ENCODE data around the gene BGN.

Gene BGN

GRCh38 chrX:153450949-153451277 is 43.9 kb upstream of the BGN start:
- Histone ChIP-seq H3K4me3 (ENCODE audit: low read length) (no peak overlapping the region), H3K9ac (ENCODE audit: low read length) (no peak overlapping the region), H3K9me3 (ENCODE audit: control insufficient read depth, low read length) (no peaks in the 10 kb centered on the region), H3K27me3 (replicated peaks; ENCODE audit: control insufficient read depth, insufficient read depth, low read length) (no peaks in the 10 kb centered on the region), H3K36me3 (ENCODE audit: control insufficient read depth, insufficient read depth, low read length, severe bottlenecking) (no peaks in the 10 kb centered on the region), H3K4me1 (ENCODE audit: control insufficient read depth, insufficient read depth, low read length) (no peaks in the 10 kb centered on the region)
- no peak for DNase-seq (ENCODE audit: low read depth)

- peaks cover 4% of the 10 kb centered on the region for H3K27me3 ChIP-seq (replicated peaks; ENCODE audit: control insufficient read depth, insufficient read depth, low read length)
- no peak overlapping the region for H3K4me3 ChIP-seq (ENCODE audit: low read length)
- no peak for DNase-seq (ENCODE audit: low read depth)
- no peaks in the 10 kb centered on the region for H3K4me1 ChIP-seq (ENCODE audit: control insufficient read depth, insufficient read depth, low read length)
- H3K36me3 ChIP-seq (ENCODE audit: control insufficient read depth, insufficient read depth, low read length, severe bottlenecking) = no peaks in the 10 kb centered on the region
- H3K9ac ChIP-seq (ENCODE audit: low read length) = no peak overlapping the region
- no peaks in the 10 kb centered on the region for H3K9me3 ChIP-seq (ENCODE audit: control insufficient read depth, low read length)
Measured at GRCh38 chrX:153454901-153455550, 39.8 kb upstream of the BGN start.

- no peak overlapping the region for H3K4me3 ChIP-seq (ENCODE audit: low read length)
- no peaks in the 10 kb centered on the region for H3K36me3 ChIP-seq (ENCODE audit: control insufficient read depth, insufficient read depth, low read length, severe bottlenecking)
- peaks cover 4% of the 10 kb centered on the region for H3K27me3 ChIP-seq (replicated peaks; ENCODE audit: control insufficient read depth, insufficient read depth, low read length)
- H3K9me3 ChIP-seq (ENCODE audit: control insufficient read depth, low read length) = no peaks in the 10 kb centered on the region
- no peaks in the 10 kb centered on the region for H3K4me1 ChIP-seq (ENCODE audit: control insufficient read depth, insufficient read depth, low read length)
- no peak for DNase-seq (ENCODE audit: low read depth)
- no peak overlapping the region for H3K9ac ChIP-seq (ENCODE audit: low read length)
Measured at GRCh38 chrX:153455571-153455970, 39.2 kb upstream of the BGN start.

DNA sequence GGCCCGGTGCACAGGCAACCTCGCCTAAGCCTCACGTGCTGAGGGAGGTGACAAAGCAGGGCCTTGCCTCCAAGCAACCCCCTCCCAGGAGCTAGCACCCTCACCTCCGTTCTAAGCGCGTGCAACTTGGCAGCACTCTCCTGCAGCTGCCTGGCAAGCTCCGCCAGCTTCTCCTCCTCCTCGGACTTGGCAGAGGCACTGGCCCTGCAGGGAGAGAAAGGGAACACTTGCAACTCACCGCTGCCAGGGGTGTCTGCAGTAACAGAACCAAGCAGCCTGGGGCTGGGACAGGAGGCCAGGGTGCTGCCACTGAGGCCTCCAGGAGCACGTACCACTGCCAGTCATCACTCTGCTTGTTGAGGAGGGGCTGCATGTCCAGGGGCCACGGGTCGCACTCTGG is 38.6 kb upstream of the BGN start:
- Histone ChIP-seq H3K4me1 (ENCODE audit: control insufficient read depth, insufficient read depth, low read length) (no peaks in the 10 kb centered on the region), H3K36me3 (ENCODE audit: control insufficient read depth, insufficient read depth, low read length, severe bottlenecking) (no peaks in the 10 kb centered on the region), H3K4me3 (ENCODE audit: low read length) (no peak overlapping the region), H3K9ac (ENCODE audit: low read length) (no peak overlapping the region), H3K27me3 (replicated peaks; ENCODE audit: control insufficient read depth, insufficient read depth, low read length) (peaks cover 4% of the 10 kb centered on the region), H3K9me3 (ENCODE audit: control insufficient read depth, low read length) (no peaks in the 10 kb centered on the region)
- DNase-seq (ENCODE audit: low read depth) = no peak

DNA sequence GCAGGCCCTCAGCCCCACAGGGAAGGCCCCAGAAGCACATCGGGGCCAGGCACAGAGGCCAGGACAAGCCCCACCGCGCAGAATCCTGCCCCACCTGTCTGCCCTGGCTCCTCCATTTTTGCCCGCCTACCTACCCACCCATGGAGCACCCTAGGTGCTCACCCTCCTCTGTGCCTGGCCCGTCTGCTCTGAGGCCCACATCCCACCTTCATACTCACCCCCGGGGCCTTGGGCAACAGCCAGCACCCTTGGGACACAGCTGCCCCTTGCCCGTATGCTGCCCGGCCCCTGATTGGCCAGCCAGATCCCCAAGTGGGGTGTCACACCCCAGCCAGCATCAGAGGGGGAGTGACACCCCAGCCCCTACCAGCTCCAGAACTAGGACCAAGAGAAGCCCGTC is 38.1 kb upstream of the BGN start:
- H3K9ac ChIP-seq (ENCODE audit: low read length) = no peak overlapping the region
- H3K4me3 ChIP-seq (ENCODE audit: low read length) = no peak overlapping the region
- no peaks in the 10 kb centered on the region for H3K4me1 ChIP-seq (ENCODE audit: control insufficient read depth, insufficient read depth, low read length)
- H3K9me3 ChIP-seq (ENCODE audit: control insufficient read depth, low read length) = no peaks in the 10 kb centered on the region
- DNase-seq (ENCODE audit: low read depth) = no peak
- no peaks in the 10 kb centered on the region for H3K36me3 ChIP-seq (ENCODE audit: control insufficient read depth, insufficient read depth, low read length, severe bottlenecking)
- peaks cover 4% of the 10 kb centered on the region for H3K27me3 ChIP-seq (replicated peaks; ENCODE audit: control insufficient read depth, insufficient read depth, low read length)

DNA sequence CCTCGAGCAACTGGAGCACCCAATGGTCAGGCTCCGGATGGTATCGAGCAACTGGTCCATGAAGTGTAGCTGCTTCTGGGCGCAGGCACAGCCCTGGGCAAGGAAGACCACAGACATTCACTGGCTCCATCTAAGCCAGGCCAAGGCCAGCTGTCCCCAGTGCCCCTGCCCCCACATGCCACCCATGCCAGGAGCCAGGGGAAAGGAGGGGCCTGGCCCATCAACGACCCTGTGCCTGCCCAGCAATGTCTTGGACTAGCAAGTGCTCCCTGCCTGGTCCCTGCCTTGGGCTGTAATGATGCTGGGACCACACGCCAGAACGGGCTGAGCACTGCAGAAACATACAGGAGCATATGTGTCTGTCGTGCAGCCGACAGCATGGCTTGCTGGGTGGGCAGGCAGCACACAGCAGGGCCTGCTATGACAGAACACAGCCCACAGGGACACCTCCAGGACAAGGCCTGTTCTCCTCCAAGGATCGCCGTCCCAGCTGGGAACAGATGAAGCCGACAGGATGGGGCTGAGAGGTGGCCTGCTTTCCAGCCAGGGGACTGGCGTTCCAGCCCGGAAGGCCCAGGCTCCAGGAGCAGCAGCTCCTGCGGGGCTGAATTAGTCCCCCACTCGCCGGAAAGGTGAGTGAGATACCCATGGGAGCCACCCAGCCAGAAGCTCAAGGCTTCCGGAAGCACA is 37.5 kb upstream of the BGN start:
- H3K9ac ChIP-seq (ENCODE audit: low read length) = no peak overlapping the region
- H3K27me3 ChIP-seq (replicated peaks; ENCODE audit: control insufficient read depth, insufficient read depth, low read length) = peaks cover 4% of the 10 kb centered on the region

DNA sequence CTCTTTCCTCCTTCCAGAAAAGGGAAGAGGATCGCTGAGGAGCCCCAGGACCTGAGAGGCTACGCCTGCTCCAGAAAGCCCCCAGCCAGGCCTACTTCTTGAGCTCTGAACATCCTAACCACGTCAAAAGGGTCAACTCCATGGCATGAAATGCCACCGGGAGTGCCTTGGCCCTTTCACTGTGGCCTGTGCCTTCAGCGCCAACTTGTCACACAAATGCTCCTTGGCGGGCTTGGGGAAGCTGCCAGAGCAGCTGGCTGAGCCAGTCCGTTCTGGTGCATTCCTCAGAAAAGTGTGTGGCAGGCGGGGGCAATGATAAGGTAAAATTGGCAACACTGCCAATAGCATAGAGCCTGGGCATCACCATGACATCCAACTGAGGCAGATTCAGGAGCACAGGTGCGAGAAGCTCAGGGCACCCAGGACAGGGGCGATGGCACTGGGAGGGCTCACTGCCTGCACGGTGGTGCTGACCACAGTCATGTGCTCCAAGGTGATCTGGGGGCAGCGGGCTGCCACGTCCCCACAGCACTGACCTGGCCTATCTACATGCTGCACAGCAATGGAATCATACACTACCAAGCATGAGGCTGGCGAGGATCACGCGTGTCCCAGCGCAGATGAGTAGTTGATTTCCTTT is 36.8 kb upstream of the BGN start:
- Histone ChIP-seq H3K4me1 (ENCODE audit: control insufficient read depth, insufficient read depth, low read length) (no peaks in the 10 kb centered on the region), H3K9me3 (ENCODE audit: control insufficient read depth, low read length) (no peaks in the 10 kb centered on the region), H3K36me3 (ENCODE audit: control insufficient read depth, insufficient read depth, low read length, severe bottlenecking) (no peaks in the 10 kb centered on the region), H3K9ac (ENCODE audit: low read length) (no peak overlapping the region), H3K4me3 (ENCODE audit: low read length) (no peak overlapping the region), H3K27me3 (replicated peaks; ENCODE audit: control insufficient read depth, insufficient read depth, low read length) (peaks cover 4% of the 10 kb centered on the region)
- DNase-seq (ENCODE audit: low read depth) = no peak

More for the DNA sequence above, 37.5 kb upstream of the BGN start:
- H3K36me3 ChIP-seq (ENCODE audit: control insufficient read depth, insufficient read depth, low read length, severe bottlenecking) = no peaks in the 10 kb centered on the region
- no peaks in the 10 kb centered on the region for H3K4me1 ChIP-seq (ENCODE audit: control insufficient read depth, insufficient read depth, low read length)
- H3K4me3 ChIP-seq (ENCODE audit: low read length) = no peak overlapping the region
- no peak for DNase-seq (ENCODE audit: low read depth)
- H3K9me3 ChIP-seq (ENCODE audit: control insufficient read depth, low read length) = no peaks in the 10 kb centered on the region

DNA sequence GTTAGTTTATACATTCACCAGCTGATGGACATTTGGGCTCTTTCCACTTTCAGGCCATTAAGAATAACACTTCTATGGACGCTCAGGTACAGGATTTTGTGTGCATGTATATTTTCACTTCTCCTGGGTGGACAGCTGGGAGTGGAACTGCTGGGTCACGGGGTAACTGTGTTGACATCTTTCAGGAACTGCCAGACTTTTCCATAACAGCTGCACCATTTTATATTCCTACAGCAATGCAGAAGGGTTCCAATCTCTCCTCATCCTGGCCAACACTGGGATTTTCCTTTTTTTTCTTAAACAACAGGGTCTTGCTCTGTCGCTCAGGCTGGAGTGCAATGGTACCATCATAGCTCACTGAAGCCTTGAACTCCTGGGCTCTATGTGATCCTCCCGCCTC is 36.3 kb upstream of the BGN start:
- Histone ChIP-seq H3K4me3 (ENCODE audit: low read length) (no peak overlapping the region), H3K27me3 (replicated peaks; ENCODE audit: control insufficient read depth, insufficient read depth, low read length) (peaks cover 4% of the 10 kb centered on the region), H3K4me1 (ENCODE audit: control insufficient read depth, insufficient read depth, low read length) (no peaks in the 10 kb centered on the region), H3K9me3 (ENCODE audit: control insufficient read depth, low read length) (no peaks in the 10 kb centered on the region), H3K9ac (ENCODE audit: low read length) (no peak overlapping the region), H3K36me3 (ENCODE audit: control insufficient read depth, insufficient read depth, low read length, severe bottlenecking) (no peaks in the 10 kb centered on the region)
- DNase-seq (ENCODE audit: low read depth) = no peak

DNA sequence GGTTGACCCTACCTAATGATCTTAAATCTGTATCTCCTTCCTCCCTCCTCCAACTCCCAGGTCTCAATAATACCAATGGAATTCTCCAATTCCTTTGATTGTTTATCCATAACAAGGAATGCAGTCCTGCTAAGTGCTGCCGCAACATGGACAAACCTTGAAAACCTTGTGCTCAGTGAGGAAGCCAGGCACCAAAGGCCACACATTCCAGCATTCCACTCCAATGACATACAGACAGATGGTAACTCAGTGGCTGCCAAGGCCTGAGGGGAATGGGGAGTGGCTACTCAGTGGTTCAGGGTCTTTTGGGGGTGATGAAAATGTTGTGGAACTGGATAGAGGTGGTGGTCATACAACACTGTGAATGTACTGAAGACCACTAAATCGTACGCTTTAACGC is 34.8 kb upstream of the BGN start:
- Histone ChIP-seq H3K9me3 (ENCODE audit: control insufficient read depth, low read length) (no peaks in the 10 kb centered on the region), H3K4me1 (ENCODE audit: control insufficient read depth, insufficient read depth, low read length) (no peaks in the 10 kb centered on the region), H3K4me3 (ENCODE audit: low read length) (no peak overlapping the region), H3K36me3 (ENCODE audit: control insufficient read depth, insufficient read depth, low read length, severe bottlenecking) (no peaks in the 10 kb centered on the region), H3K27me3 (replicated peaks; ENCODE audit: control insufficient read depth, insufficient read depth, low read length) (peaks cover 4% of the 10 kb centered on the region), H3K9ac (ENCODE audit: low read length) (no peak overlapping the region)
- peak; percentile 60 for DNase-seq (ENCODE audit: low read depth)

GRCh38 chrX:153460826-153461225 is 34.0 kb upstream of the BGN start:
- no peak overlapping the region for H3K9ac ChIP-seq (ENCODE audit: low read length)
- peak; percentile 64 for DNase-seq (ENCODE audit: low read depth)
- H3K9me3 ChIP-seq (ENCODE audit: control insufficient read depth, low read length) = no peaks in the 10 kb centered on the region
- peaks cover 4% of the 10 kb centered on the region for H3K27me3 ChIP-seq (replicated peaks; ENCODE audit: control insufficient read depth, insufficient read depth, low read length)
- H3K4me3 ChIP-seq (ENCODE audit: low read length) = no peak overlapping the region
- no peaks in the 10 kb centered on the region for H3K4me1 ChIP-seq (ENCODE audit: control insufficient read depth, insufficient read depth, low read length)
- no peaks in the 10 kb centered on the region for H3K36me3 ChIP-seq (ENCODE audit: control insufficient read depth, insufficient read depth, low read length, severe bottlenecking)

GRCh38 chrX:153462291-153462690 is 32.5 kb upstream of the BGN start:
- no peak for DNase-seq (ENCODE audit: low read depth)
- Histone ChIP-seq H3K9ac (ENCODE audit: low read length) (no peak overlapping the region), H3K4me3 (ENCODE audit: low read length) (no peak overlapping the region), H3K27me3 (replicated peaks; ENCODE audit: control insufficient read depth, insufficient read depth, low read length) (peaks cover 8% of the 10 kb centered on the region), H3K36me3 (ENCODE audit: control insufficient read depth, insufficient read depth, low read length, severe bottlenecking) (no peaks in the 10 kb centered on the region), H3K9me3 (ENCODE audit: control insufficient read depth, low read length) (no peaks in the 10 kb centered on the region), H3K4me1 (ENCODE audit: control insufficient read depth, insufficient read depth, low read length) (no peaks in the 10 kb centered on the region)

Data from adipocyte (in vitro differentiated cells).